SU-DHL-6 (cell line): ENCODE results near the gene LETM1.
"Not testable (repeated sequence)": the region's sequence is repeated elsewhere in the genome, so short reads cannot be mapped to it uniquely, and the experiment has no call there.

Experiments used
- H2AFZ ChIP-seq: fragments of 200-600 bp; sonication (generic); 2 replicates; pipeline ENCODE4 v1.6.1; 2014; ENCODE audit warnings: low read depth, mild to moderate bottlenecking, moderate library complexity, mixed read lengths, antibody characterized with exemption, low read length; ENCODE audit not compliant: severe bottlenecking
- H3F3A ChIP-seq: fragments of 200-600 bp; shearing (Covaris generic); 2 replicates; pipeline ENCODE4 v1.6.0; 2016; ENCODE audit warnings: antibody characterized with exemption, mild to moderate bottlenecking; ENCODE audit not compliant: insufficient read depth
- H3K27ac ChIP-seq: fragments of 200-600 bp; sonication (generic); 2 replicates; pipeline ENCODE4 v1.5.1; 2016; ENCODE audit warnings: low read depth, mild to moderate bottlenecking, low read length, moderate library complexity, mixed read lengths
- H3K27me3 ChIP-seq: fragments of 200-600 bp; sonication (generic), shearing (Covaris generic); 2 replicates; pipeline ENCODE4 v1.6.0; 2014; ENCODE audit warnings: mild to moderate bottlenecking, low read length
- H3K36me3 ChIP-seq: fragments of 200-600 bp; sonication (generic); 2 replicates; pipeline ENCODE4 v1.6.1; 2014; ENCODE audit warnings: mild to moderate bottlenecking, low read length, mixed read lengths
- H3K4me2 ChIP-seq: fragments of 300-600, 200-600 bp; shearing (Covaris generic), sonication (generic); 2 replicates; pipeline ENCODE4 v1.6.0; 2014; ENCODE audit warnings: low read length, low read depth, mild to moderate bottlenecking; ENCODE audit not compliant: poor library complexity, severe bottlenecking
- H3K4me3 ChIP-seq: fragments of 200-600 bp; sonication (generic); 2 replicates; pipeline ENCODE4 v1.5.1; 2014; ENCODE audit warnings: antibody characterized with exemption, low read length, mild to moderate bottlenecking, mixed read lengths; ENCODE audit not compliant: insufficient read depth, poor library complexity, severe bottlenecking
- H3K79me2 ChIP-seq: fragments of 200-600 bp; sonication (generic); 2 replicates; pipeline ENCODE4 v1.6.1; 2014; ENCODE audit warnings: mild to moderate bottlenecking, low read length, moderate library complexity; ENCODE audit not compliant: insufficient read depth
- H3K9ac ChIP-seq: fragments of 200-600 bp; sonication (generic); 2 replicates; pipeline ENCODE4 v1.7.0; 2014; ENCODE audit warnings: mild to moderate bottlenecking, low read length
- H3K9me2 ChIP-seq: fragments of 200-600 bp; sonication (generic); replicated peaks from 2 replicates; pipeline ENCODE4 v1.6.1; 2014; ENCODE audit warnings: low read length; ENCODE audit not compliant: insufficient read depth
- H3K9me3 ChIP-seq: fragments of 200-600 bp; sonication (generic); 2 replicates; pipeline ENCODE4 v1.6.1; 2014; ENCODE audit warnings: low read length, mixed read lengths; ENCODE audit not compliant: insufficient read depth
- H4K20me1 ChIP-seq: fragments of 200-600 bp; sonication (generic); 2 replicates; pipeline ENCODE4 v1.6.1; 2014; ENCODE audit warnings: low read depth, mild to moderate bottlenecking, antibody characterized with exemption, low read length, moderate library complexity, mixed read lengths
- EZH2phosphoT487 ChIP-seq: fragments of 200-600 bp; sonication (generic), shearing (Covaris generic); conservative IDR thresholded peaks from 2 replicates; pipeline ENCODE4 v1.6.1; 2018; ENCODE audit warnings: mild to moderate bottlenecking, antibody characterized with exemption, low read length, moderate library complexity, mixed read lengths
- TF ChIP-seq, protein P1 (sequence below): fragments of 200-600 bp; sonication (generic); IDR thresholded peaks from one replicate; pipeline ENCODE4 v1.5.1; 2017; ENCODE audit warnings: antibody characterized with exemption, mild to moderate bottlenecking, low read length, moderate library complexity; ENCODE audit not compliant: insufficient read depth, poor library complexity, severe bottlenecking

Gene LETM1

GRCh38 chr4:1851575-1852410 is 4.2 kb downstream of the LETM1 start:
- H3K9ac ChIP-seq, result no peak overlapping the region
- H3K9me2 ChIP-seq, result no peaks in the 10 kb centered on the region
- H3K27ac ChIP-seq, result no peak overlapping the region
- H3K4me3 ChIP-seq, result no peak overlapping the region
- H4K20me1 ChIP-seq, result no peaks in the 10 kb centered on the region
- H3F3A ChIP-seq, result no peaks in the 10 kb centered on the region
- H3K36me3 ChIP-seq, result no peaks in the 10 kb centered on the region
- H3K27me3 ChIP-seq, result no peaks in the 10 kb centered on the region
- H2AFZ ChIP-seq, result no peak overlapping the region
- no peak overlapping the region for H3K4me2 ChIP-seq
- no peaks in the 10 kb centered on the region for H3K9me3 ChIP-seq
- no peak for TF ChIP-seq EZH2phosphoT487
- peaks cover 64% of the 10 kb centered on the region for H3K79me2 ChIP-seq

- Histone ChIP-seq H3K79me2 (peaks cover 64% of the 10 kb centered on the region), H3K27ac (no peak overlapping the region), H3K9ac (no peak overlapping the region)
Measured at GRCh38 chr4:1851160-1851559, 4.8 kb downstream of the LETM1 start.

DNA sequence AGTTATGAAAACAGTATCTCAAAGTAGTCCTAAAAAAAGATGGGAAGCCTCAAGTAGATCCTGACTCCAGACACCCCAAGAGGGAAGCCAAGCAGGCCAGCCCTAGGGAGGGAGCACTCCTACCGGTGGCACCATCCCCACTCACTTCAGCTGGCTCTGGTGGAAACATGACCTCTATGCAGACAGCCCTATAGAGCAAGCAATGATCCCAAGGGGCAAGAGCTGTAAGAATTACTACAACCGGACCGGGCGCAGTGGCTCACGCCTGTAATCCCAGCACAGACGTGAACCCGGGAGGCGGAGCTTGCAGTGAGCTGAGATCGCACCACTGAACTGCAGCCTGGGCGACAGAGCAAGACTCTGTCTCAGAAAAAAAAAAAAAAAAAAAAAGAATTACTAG is 5.7 kb downstream of the LETM1 start:
- Histone ChIP-seq H4K20me1 (no peaks in the 10 kb centered on the region), H2AFZ (no peak overlapping the region), H3K9me2 (no peaks in the 10 kb centered on the region), H3K4me3 (no peak overlapping the region), H3K4me2 (no peak overlapping the region), H3K27ac (no peak overlapping the region), H3K9me3 (no peaks in the 10 kb centered on the region), H3K27me3 (no peaks in the 10 kb centered on the region), H3K79me2 (peaks cover 59% of the 10 kb centered on the region), H3K9ac (no peak overlapping the region), H3F3A (no peaks in the 10 kb centered on the region), H3K36me3 (no peaks in the 10 kb centered on the region)
- TF ChIP-seq, protein P1, sequence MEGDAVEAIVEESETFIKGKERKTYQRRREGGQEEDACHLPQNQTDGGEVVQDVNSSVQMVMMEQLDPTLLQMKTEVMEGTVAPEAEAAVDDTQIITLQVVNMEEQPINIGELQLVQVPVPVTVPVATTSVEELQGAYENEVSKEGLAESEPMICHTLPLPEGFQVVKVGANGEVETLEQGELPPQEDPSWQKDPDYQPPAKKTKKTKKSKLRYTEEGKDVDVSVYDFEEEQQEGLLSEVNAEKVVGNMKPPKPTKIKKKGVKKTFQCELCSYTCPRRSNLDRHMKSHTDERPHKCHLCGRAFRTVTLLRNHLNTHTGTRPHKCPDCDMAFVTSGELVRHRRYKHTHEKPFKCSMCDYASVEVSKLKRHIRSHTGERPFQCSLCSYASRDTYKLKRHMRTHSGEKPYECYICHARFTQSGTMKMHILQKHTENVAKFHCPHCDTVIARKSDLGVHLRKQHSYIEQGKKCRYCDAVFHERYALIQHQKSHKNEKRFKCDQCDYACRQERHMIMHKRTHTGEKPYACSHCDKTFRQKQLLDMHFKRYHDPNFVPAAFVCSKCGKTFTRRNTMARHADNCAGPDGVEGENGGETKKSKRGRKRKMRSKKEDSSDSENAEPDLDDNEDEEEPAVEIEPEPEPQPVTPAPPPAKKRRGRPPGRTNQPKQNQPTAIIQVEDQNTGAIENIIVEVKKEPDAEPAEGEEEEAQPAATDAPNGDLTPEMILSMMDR, result no peak
- no peak for TF ChIP-seq EZH2phosphoT487

More at GRCh38 chr4:1851160-1851559, 4.8 kb downstream of the LETM1 start:
- H3K4me3 ChIP-seq, result no peak overlapping the region
- no peaks in the 10 kb centered on the region for H3K36me3 ChIP-seq
- H3K9me3 ChIP-seq, result no peaks in the 10 kb centered on the region
- no peaks in the 10 kb centered on the region for H4K20me1 ChIP-seq
- TF ChIP-seq, protein P1, result no peak
- no peak for TF ChIP-seq EZH2phosphoT487
- H3K4me2 ChIP-seq, result no peak overlapping the region
- no peaks in the 10 kb centered on the region for H3K9me2 ChIP-seq
- no peaks in the 10 kb centered on the region for H3F3A ChIP-seq
- H3K27me3 ChIP-seq, result no peaks in the 10 kb centered on the region
- no peak overlapping the region for H2AFZ ChIP-seq

DNA sequence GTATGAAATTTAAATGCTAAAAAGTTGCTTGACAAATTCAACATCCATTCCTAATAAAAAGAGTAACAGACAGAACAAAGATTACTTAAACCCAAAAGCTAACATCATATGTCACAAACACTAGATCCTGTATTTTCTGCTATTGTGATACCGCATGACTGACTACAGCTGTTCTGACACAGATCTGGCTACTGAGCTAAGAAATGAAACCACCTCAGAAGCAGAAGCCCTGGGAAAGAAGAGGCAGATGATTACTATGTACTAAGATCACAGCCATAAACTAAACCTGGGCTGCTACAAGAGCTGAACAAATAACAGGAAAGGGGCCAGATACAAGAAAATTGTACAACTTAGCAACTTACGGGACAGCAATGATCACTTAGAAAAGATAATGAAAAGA is 9.4 kb downstream of the LETM1 start:
- Histone ChIP-seq H3K9ac (no peak overlapping the region), H2AFZ (no peak overlapping the region), H3K4me3 (no peak overlapping the region), H4K20me1 (no peaks in the 10 kb centered on the region), H3K27ac (no peak overlapping the region), H3K79me2 (peaks cover 27% of the 10 kb centered on the region), H3K36me3 (no peaks in the 10 kb centered on the region), H3K9me2 (no peaks in the 10 kb centered on the region), H3K27me3 (no peaks in the 10 kb centered on the region), H3F3A (no peaks in the 10 kb centered on the region), H3K9me3 (no peaks in the 10 kb centered on the region), H3K4me2 (no peak overlapping the region)
- TF ChIP-seq, protein P1, result no peak
- no peak for TF ChIP-seq EZH2phosphoT487

DNA sequence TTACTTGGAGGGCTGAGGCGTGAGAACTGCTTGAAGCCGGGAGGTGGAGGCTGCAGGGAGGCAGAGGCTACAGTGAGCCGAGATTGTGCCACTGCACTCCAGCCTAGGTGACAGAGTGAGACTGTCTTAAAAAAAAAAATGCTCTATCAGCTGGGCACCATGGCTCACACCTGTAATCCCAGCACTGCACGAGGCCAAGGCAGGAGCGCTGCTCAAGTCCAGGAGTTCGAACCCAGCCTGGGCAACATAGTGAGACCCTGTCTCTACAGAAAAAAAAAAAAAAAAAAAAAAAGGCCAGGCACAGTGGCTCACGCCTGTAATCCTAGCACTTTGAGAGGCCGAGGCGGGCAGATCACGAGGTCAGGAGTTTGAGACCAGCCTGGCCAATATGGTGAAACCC is 11.3 kb downstream of the LETM1 start:
- H3K79me2 ChIP-seq, result not testable (repeated sequence)

More for the DNA sequence above, 11.3 kb downstream of the LETM1 start:
- not testable (repeated sequence) for H3F3A ChIP-seq, H3K27me3 ChIP-seq, H3K36me3 ChIP-seq, H3K9me2 ChIP-seq, H3K27ac ChIP-seq, H3K4me3 ChIP-seq, H2AFZ ChIP-seq, H3K9ac ChIP-seq, H3K9me3 ChIP-seq, H3K4me2 ChIP-seq, H4K20me1 ChIP-seq
